Natural killer cell (primary cell): Measurements from ENCODE around the gene THSD4. TPM values are rescaled to one million over a fixed set of nuclear protein-coding genes. Genes with fewer than 3 reads are reported as not detected.

Experiments used
- ATAC-seq, 3 donors: fragments of 150-1000 bp in 2 of 3; fragments of 200-7000 bp in 1 of 3; cut with Tn5 transposase; 1 replicate in 1 of 3; 2 replicates in 2 of 3; pipeline ENCODE4 v1.10.0; 2021; ENCODE audit warnings: mild to moderate bottlenecking in 2 of 3, moderate library complexity in 2 of 3
- DNase-seq, 2 donors: peaks; one replicate each; pipeline versions ENCODE4 v3.0.0 to v3.0.0-alpha.2; 2013 to 2021; ENCODE audit warnings: mixed read lengths in 1 of 2
- H3K27ac ChIP-seq: one replicate; pipeline ENCODE4 v1.5.1; 2013; ENCODE audit warnings: mild to moderate bottlenecking, low read length
- H3K27me3 ChIP-seq: one replicate; pipeline ENCODE4 v1.6.1; 2013; ENCODE audit warnings: low read length; ENCODE audit not compliant: control insufficient read depth, insufficient read depth
- H3K36me3 ChIP-seq: one replicate; pipeline ENCODE4 v1.6.1; 2013; ENCODE audit warnings: low read length; ENCODE audit not compliant: control insufficient read depth, insufficient read depth
- H3K4me1 ChIP-seq: one replicate; pipeline ENCODE4 v1.6.1; 2013; ENCODE audit warnings: low read length; ENCODE audit not compliant: control insufficient read depth, insufficient read depth
- H3K4me3 ChIP-seq: one replicate; pipeline ENCODE4 v1.5.1; 2013; ENCODE audit warnings: low read length
- H3K9me3 ChIP-seq: one replicate; pipeline ENCODE4 v1.6.1; 2013; ENCODE audit warnings: low read length; ENCODE audit not compliant: control insufficient read depth, insufficient read depth
- H3K27ac Mint-ChIP-seq, 2 donors: one replicate each; pipeline ENCODE4 v1.8.0; 2022; ENCODE audit warnings: mild to moderate bottlenecking in 2 of 2, mixed read lengths in 2 of 2, moderate library complexity in 1 of 2
- H3K27me3 Mint-ChIP-seq, 2 donors: one replicate each; pipeline ENCODE4 v1.8.0; 2022; ENCODE audit warnings: low read depth in 2 of 2, mixed read lengths in 2 of 2
- H3K36me3 Mint-ChIP-seq: one replicate; pipeline ENCODE4 v1.8.0; 2022; ENCODE audit warnings: mixed read lengths
- H3K4me1 Mint-ChIP-seq, 2 donors: one replicate each; pipeline ENCODE4 v1.8.0; 2022; ENCODE audit warnings: mixed read lengths in 2 of 2
- H3K4me3 Mint-ChIP-seq: one replicate; pipeline ENCODE4 v1.8.0; 2022; ENCODE audit warnings: mild to moderate bottlenecking, moderate library complexity, mixed read lengths
- H3K9me3 Mint-ChIP-seq, 2 donors: one replicate each; pipeline ENCODE4 v1.8.0; 2022; ENCODE audit warnings: mixed read lengths in 2 of 2
- WGBS: methylation state at CpG from one replicate; pipeline ENCODE4 v1.1.7; 2013; ENCODE audit warnings: missing lambda C conversion rate; ENCODE audit not compliant: insufficient coverage; 5-methylcytosine and 5-hydroxymethylcytosine counted together
- intact Hi-C: fragments of 100-400 bp; cut with micrococcal nuclease; formaldehyde crosslinking; loops from one replicate; pipeline ENCODE4 v1.14.2; 2022
- total RNA-seq, 4 donors: library from RNA; stranded (reverse); fragments of 120-200 nt in 1 of 4; gene quantifications; one replicate each; pipeline versions ENCODE4 v1.2.3 to v1.2.4, GENCODE V29; 2013 to 2022
- TF ChIP-seq, protein P1 (sequence below): fragments of 200-600 bp; IDR thresholded peaks from one replicate; pipeline ENCODE4 v1.8.0; 2022; ENCODE audit warnings: antibody characterized with exemption

THSD4 gene
- total RNA-seq, 3 donors from 2014 or later (not counting 1 experiment from before 2014, with no cell fraction given): not detected

DNA sequence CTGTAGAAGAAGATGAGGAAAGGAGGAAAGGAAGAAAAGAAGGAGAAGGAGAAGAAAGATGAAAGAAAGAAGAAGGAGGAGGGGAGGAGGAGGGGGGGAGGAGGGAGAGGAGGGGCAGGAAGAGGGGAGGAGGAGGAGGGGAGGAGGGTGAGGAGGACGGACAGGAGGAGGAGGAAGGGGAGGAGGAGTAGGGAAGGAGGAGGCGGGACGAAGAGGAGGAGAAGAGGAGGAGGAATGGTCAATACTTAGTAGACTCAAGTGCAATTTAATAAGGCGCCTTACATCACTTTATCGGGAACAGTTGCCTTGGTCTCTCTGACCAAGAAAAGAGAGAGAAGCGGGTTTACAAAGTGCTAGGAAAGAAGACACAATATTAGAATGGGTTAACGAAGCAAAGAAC lies 671.4 kb downstream of the THSD4 start:
- Histone ChIP-seq H3K9me3 (no peaks in the 10 kb centered on the region), H3K27me3 (no peaks in the 10 kb centered on the region), H3K4me1 (no peaks in the 10 kb centered on the region), H3K27ac (no peak overlapping the region), H3K36me3 (no peaks in the 10 kb centered on the region), H3K4me3 (no peak overlapping the region)
- H3K9me3 Mint-ChIP-seq: no peaks in the 10 kb centered on the region
- whole genome bisulfite sequencing: 83% methylated on average over 7 of the region's 7 CpGs
- no peak overlapping the region for H3K4me3 Mint-ChIP-seq
- no peak for DNase-seq
- intact Hi-C loops: no loop called here
- TF ChIP-seq, protein P1, sequence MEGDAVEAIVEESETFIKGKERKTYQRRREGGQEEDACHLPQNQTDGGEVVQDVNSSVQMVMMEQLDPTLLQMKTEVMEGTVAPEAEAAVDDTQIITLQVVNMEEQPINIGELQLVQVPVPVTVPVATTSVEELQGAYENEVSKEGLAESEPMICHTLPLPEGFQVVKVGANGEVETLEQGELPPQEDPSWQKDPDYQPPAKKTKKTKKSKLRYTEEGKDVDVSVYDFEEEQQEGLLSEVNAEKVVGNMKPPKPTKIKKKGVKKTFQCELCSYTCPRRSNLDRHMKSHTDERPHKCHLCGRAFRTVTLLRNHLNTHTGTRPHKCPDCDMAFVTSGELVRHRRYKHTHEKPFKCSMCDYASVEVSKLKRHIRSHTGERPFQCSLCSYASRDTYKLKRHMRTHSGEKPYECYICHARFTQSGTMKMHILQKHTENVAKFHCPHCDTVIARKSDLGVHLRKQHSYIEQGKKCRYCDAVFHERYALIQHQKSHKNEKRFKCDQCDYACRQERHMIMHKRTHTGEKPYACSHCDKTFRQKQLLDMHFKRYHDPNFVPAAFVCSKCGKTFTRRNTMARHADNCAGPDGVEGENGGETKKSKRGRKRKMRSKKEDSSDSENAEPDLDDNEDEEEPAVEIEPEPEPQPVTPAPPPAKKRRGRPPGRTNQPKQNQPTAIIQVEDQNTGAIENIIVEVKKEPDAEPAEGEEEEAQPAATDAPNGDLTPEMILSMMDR: no peak
- H3K36me3 Mint-ChIP-seq: no peaks in the 10 kb centered on the region
- no peak for ATAC-seq
- H3K4me1 Mint-ChIP-seq: no peaks in the 10 kb centered on the region
- peaks cover 3 to 6% of the 10 kb centered on the region in 2 donors for H3K27me3 Mint-ChIP-seq
- no peak overlapping the region for H3K27ac Mint-ChIP-seq

DNA sequence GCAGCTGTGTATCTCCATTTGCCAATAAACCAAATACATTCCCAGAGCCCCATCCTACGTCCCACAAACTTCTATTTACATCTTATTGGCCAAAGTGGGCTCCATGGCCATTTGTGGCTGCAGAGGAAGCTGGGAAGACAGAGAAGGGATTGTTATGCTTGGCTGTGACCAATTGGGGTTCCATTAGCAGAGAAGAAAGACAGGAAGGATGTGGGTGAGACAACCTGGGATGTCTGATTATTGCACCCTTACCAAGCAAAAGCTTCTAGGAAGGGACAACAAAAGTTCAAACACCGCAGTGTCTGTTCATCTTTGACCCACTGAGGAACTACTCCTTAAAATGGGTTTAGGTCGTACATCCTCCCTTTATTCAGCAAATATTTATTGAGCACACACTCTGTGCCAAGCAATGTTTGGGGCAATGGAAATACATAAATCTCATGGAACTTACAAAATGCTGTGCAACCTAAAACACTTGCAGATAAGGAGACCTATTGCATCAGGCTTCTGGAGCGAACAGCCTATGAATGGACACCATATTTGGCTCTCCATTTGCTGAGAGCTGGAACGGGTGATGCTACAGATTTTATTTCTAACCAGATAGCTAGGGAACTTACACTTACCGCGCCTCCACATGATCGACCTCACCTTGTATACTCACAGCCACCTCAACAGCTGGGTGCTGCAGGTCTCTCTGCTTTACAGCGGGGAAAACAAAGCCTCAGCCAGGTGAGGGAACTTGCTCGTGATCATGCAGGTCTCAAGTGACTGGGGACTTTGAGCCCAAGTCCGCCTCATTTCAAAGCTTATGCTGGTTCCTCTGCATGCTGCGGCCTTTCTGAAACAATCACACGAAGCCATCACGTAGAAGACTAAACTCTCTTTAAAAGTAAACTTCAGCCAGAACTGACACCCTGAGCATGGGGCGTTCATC lies 673.6 kb downstream of the THSD4 start:
- ATAC-seq (no peak), DNase-seq (no peak)
- H3K27ac ChIP-seq: no peak overlapping the region
- Mint-ChIP-seq H3K36me3 (no peaks in the 10 kb centered on the region), H3K4me1 (no peaks in the 10 kb centered on the region), H3K27ac (no peak overlapping the region), H3K27me3 (peaks cover 6 to 7% of the 10 kb centered on the region in 2 donors), H3K9me3 (no peaks in the 10 kb centered on the region), H3K4me3 (no peak overlapping the region)
- H3K36me3 ChIP-seq: no peaks in the 10 kb centered on the region
- H3K9me3 ChIP-seq: no peaks in the 10 kb centered on the region
- TF ChIP-seq, protein P1: no peak
- H3K4me3 ChIP-seq: no peak overlapping the region
- intact Hi-C loops: no loop called here
- H3K27me3 ChIP-seq: no peaks in the 10 kb centered on the region
- H3K4me1 ChIP-seq: no peaks in the 10 kb centered on the region
- 92% methylated on average over 14 of the region's 15 CpGs for WGBS

DNA sequence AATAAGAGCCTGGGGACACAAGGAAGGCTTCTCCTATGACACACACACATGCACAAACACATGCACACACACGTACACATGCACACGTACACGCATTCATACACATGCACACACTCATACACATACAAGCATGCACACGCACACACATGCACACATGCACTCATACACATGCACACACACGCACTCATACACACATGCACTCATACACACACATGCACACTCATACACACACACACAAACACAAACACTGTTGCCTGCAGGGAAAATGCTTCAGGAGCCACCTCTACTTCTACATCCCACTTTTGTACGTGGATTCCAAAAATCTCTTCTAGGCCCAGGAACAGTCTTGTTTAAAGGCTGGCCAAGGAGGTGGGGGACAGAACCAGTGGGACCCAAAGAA lies 674.3 kb downstream of the THSD4 start:
- WGBS: 92% methylated on average over 6 of the region's 6 CpGs
- no peak for DNase-seq
- H3K9me3 Mint-ChIP-seq: no peaks in the 10 kb centered on the region
- intact Hi-C loops: no loop called here
- H3K27ac Mint-ChIP-seq: no peak overlapping the region
- TF ChIP-seq, protein P1: no peak
- no peaks in the 10 kb centered on the region for H3K9me3 ChIP-seq
- no peak overlapping the region for H3K4me3 ChIP-seq
- no peak overlapping the region for H3K27ac ChIP-seq
- H3K36me3 Mint-ChIP-seq: no peaks in the 10 kb centered on the region
- peaks cover 6 to 7% of the 10 kb centered on the region in 2 donors for H3K27me3 Mint-ChIP-seq
- no peaks in the 10 kb centered on the region for H3K4me1 Mint-ChIP-seq
- no peaks in the 10 kb centered on the region for H3K27me3 ChIP-seq
- no peak for ATAC-seq
- no peaks in the 10 kb centered on the region for H3K36me3 ChIP-seq
- no peak overlapping the region for H3K4me3 Mint-ChIP-seq
- H3K4me1 ChIP-seq: no peaks in the 10 kb centered on the region
